H9 (cell line): ENCODE results near the gene HBG2. TPM values are rescaled to one million over a fixed set of nuclear protein-coding genes. Genes with fewer than 3 reads are reported as not detected.

ENCODE experiments used
- DNase-seq: peaks from one replicate; pipeline ENCODE4 v3.0.0-alpha.2; 2017
- H2AFZ ChIP-seq: one replicate; pipeline ENCODE4 v1.6.1; 2013; ENCODE audit warnings: mild to moderate bottlenecking, low read length, control low read depth, moderate library complexity
- H2AK5ac ChIP-seq: 2 replicates; pipeline ENCODE4 v1.6.1; 2013; ENCODE audit warnings: low read length, control low read depth, mixed read lengths; ENCODE audit not compliant: insufficient read length
- H2BK120ac ChIP-seq: one replicate; pipeline ENCODE4 v1.6.1; 2013; ENCODE audit warnings: low read depth, mild to moderate bottlenecking, low read length, control low read depth, inconsistent platforms; ENCODE audit not compliant: poor library complexity, severe bottlenecking
- H2BK12ac ChIP-seq: 2 replicates; pipeline ENCODE4 v1.6.1; 2013; ENCODE audit warnings: low read length, control low read depth, mixed read lengths, low read depth; ENCODE audit not compliant: insufficient read length
- H2BK15ac ChIP-seq: 2 replicates; pipeline ENCODE4 v1.6.1; 2013; ENCODE audit warnings: low read depth, low read length, control low read depth
- H2BK20ac ChIP-seq: one replicate; pipeline ENCODE4 v1.6.1; 2013; ENCODE audit warnings: low read depth, mild to moderate bottlenecking, low read length, control low read depth, inconsistent platforms; ENCODE audit not compliant: poor library complexity, severe bottlenecking
- H2BK5ac ChIP-seq: 2 replicates; pipeline ENCODE4 v1.6.1; 2013; ENCODE audit warnings: low read length, control low read depth, mixed read lengths; ENCODE audit not compliant: insufficient read length
- H3K14ac ChIP-seq: 2 replicates; pipeline ENCODE4 v1.6.1; 2013; ENCODE audit warnings: low read length, control low read depth; ENCODE audit not compliant: insufficient read depth
- H3K18ac ChIP-seq: 2 replicates; pipeline ENCODE4 v1.6.1; 2013; ENCODE audit warnings: low read depth, mild to moderate bottlenecking, mixed read lengths, low read length, control low read depth; ENCODE audit not compliant: insufficient read length
- H3K23ac ChIP-seq: 2 replicates; pipeline ENCODE4 v1.6.1; 2013; ENCODE audit warnings: low read length, control low read depth, mixed read lengths, low read depth; ENCODE audit not compliant: insufficient read length
- H3K23me2 ChIP-seq: 2 replicates; pipeline ENCODE4 v1.6.1; 2013; ENCODE audit warnings: low read depth, mild to moderate bottlenecking, mixed read lengths, low read length, control low read depth; ENCODE audit not compliant: insufficient read length, poor library complexity, severe bottlenecking
- H3K27ac ChIP-seq: 2 replicates; pipeline ENCODE4 v1.5.1; 2013; ENCODE audit warnings: low read length, control low read depth, mixed read lengths, low read depth; ENCODE audit not compliant: insufficient read length
- H3K27me3 ChIP-seq: 2 replicates; pipeline ENCODE4 v1.6.1; 2013; ENCODE audit warnings: low read length, control low read depth, inconsistent platforms; ENCODE audit not compliant: insufficient read depth
- H3K4ac ChIP-seq: 2 replicates; pipeline ENCODE4 v1.6.1; 2013; ENCODE audit warnings: low read depth, mild to moderate bottlenecking, control low read depth, inconsistent platforms, low read length, moderate library complexity
- H3K4me1 ChIP-seq: 2 replicates; pipeline ENCODE4 v1.6.1; 2013; ENCODE audit warnings: low read length, control low read depth, inconsistent platforms; ENCODE audit not compliant: insufficient read depth
- H3K4me2 ChIP-seq: 2 replicates; pipeline ENCODE4 v1.6.1; 2013; ENCODE audit warnings: low read length, control low read depth, mixed read lengths; ENCODE audit not compliant: insufficient read length, insufficient read depth
- H3K56ac ChIP-seq: 2 replicates; pipeline ENCODE4 v1.6.1; 2013; ENCODE audit warnings: low read depth, mild to moderate bottlenecking, mixed read lengths, low read length, control low read depth; ENCODE audit not compliant: insufficient read length
- H3K79me1 ChIP-seq: 2 replicates; pipeline ENCODE4 v1.6.1; 2013; ENCODE audit warnings: low read depth, mild to moderate bottlenecking, moderate library complexity, low read length, control low read depth, inconsistent platforms; ENCODE audit not compliant: insufficient read depth, poor library complexity, severe bottlenecking
- H3K79me2 ChIP-seq: 2 replicates; pipeline ENCODE4 v1.6.1; 2013; ENCODE audit warnings: low read length, control low read depth, inconsistent platforms; ENCODE audit not compliant: insufficient read depth
- H3K9ac ChIP-seq: 2 replicates; pipeline ENCODE4 v1.6.1; 2013; ENCODE audit warnings: low read length, control low read depth, mixed read lengths; ENCODE audit not compliant: insufficient read length; ENCODE audit errors: extremely low read depth
- H3K9me3 ChIP-seq: one replicate; pipeline ENCODE4 v1.6.1; 2013; ENCODE audit warnings: low read depth, low read length, inconsistent platforms; ENCODE audit not compliant: control insufficient read depth
- H3T11ph ChIP-seq: one replicate; pipeline ENCODE4 v1.6.1; 2013; ENCODE audit warnings: mild to moderate bottlenecking, low read length, control low read depth, inconsistent platforms
- H4K20me1 ChIP-seq: one replicate; pipeline ENCODE4 v1.6.1; 2013; ENCODE audit not compliant: control insufficient read depth, insufficient read length, insufficient read depth
- H4K5ac ChIP-seq: 2 replicates; pipeline ENCODE4 v1.6.1; 2013; ENCODE audit warnings: low read depth, mild to moderate bottlenecking, mixed read lengths, low read length, control low read depth; ENCODE audit not compliant: insufficient read length
- H4K8ac ChIP-seq: replicated peaks from 2 replicates; pipeline ENCODE4 v1.6.1; 2013; ENCODE audit warnings: low read length, control low read depth, mixed read lengths, low read depth; ENCODE audit not compliant: insufficient read length
- H4K91ac ChIP-seq: 2 replicates; pipeline ENCODE4 v1.6.1; 2013; ENCODE audit warnings: low read depth, mild to moderate bottlenecking, moderate library complexity, mixed read lengths, low read length, control low read depth; ENCODE audit not compliant: insufficient read length
- H3K27ac Mint-ChIP-seq, 3 experiments: 2 replicates in 2 of 3; 3 replicates in 1 of 3; pipeline ENCODE4 v1.8.0; 2020 to 2021; ENCODE audit warnings: mixed read lengths in 3 of 3, mild to moderate bottlenecking in 1 of 3, moderate library complexity in 1 of 3
- H3K27me3 Mint-ChIP-seq: 2 replicates; pipeline ENCODE4 v1.8.0; 2021; ENCODE audit warnings: low read depth, mild to moderate bottlenecking, moderate library complexity, mixed read lengths
- H3K36me3 Mint-ChIP-seq, 3 experiments: 2 replicates in 2 of 3; 3 replicates in 1 of 3; pipeline ENCODE4 v1.8.0; 2020 to 2021; ENCODE audit warnings: low read depth in 3 of 3, mixed read lengths in 3 of 3; ENCODE audit not compliant: insufficient read depth in 1 of 3
- H3K4me1 Mint-ChIP-seq, 2 experiments: 2 replicates each; pipeline ENCODE4 v1.8.0; 2020; ENCODE audit warnings: mixed read lengths in 2 of 2
- H3K4me3 Mint-ChIP-seq, 2 experiments: 2 replicates in 1 of 2; 3 replicates in 1 of 2; pipeline ENCODE4 v1.8.0; 2020 to 2021; ENCODE audit warnings: mild to moderate bottlenecking in 2 of 2, mixed read lengths in 2 of 2, moderate library complexity in 1 of 2
- H3K9me3 Mint-ChIP-seq, 2 experiments: 2 replicates in 1 of 2; 3 replicates in 1 of 2; pipeline ENCODE4 v1.8.0; 2020; ENCODE audit warnings: mild to moderate bottlenecking in 2 of 2, mixed read lengths in 2 of 2, moderate library complexity in 1 of 2
- WGBS: extraction: QIAGEN DNeasy Blood & Tissue Kit; methylation state at CpG from one replicate; pipeline ENCODE4 v1.1.7; 2013; ENCODE audit warnings: missing lambda C conversion rate, low lambda C conversion rate, mixed read lengths; ENCODE audit not compliant: insufficient read length; ENCODE audit errors: extremely low coverage; 5-methylcytosine and 5-hydroxymethylcytosine counted together
- total RNA-seq: library from RNA; stranded (reverse); gene quantifications from 2 replicates; pipeline ENCODE4 v1.2.1, GENCODE V29; 2021
- TF ChIP-seq, protein P1 (sequence below): fragments of 200-600 bp; sonication (generic); conservative IDR thresholded peaks from 3 replicates; pipeline ENCODE4 v1.8.0; 2021; ENCODE audit warnings: antibody characterized with exemption, mild to moderate bottlenecking

HBG2 gene
- total RNA-seq, 1 experiment from 2014 or later: not detected

DNA sequence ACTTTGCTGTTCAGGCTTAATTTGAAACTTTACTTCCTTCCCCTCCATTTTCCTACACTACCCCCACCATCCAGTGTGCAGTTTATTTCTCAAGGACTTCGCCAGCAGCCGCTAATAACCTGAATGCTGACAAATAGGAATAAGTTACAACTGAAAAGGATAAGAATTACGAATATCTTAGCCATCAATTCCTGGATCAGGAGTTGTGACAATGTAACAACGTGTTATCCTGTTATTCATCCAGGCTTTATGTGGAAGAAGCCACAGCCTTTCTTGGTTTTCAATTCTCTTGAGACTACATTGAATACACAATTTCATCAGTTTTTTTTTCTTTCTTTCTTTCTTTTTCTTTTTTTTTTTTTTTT is 10.8 kb downstream of the HBG2 start:
- Histone ChIP-seq H3K23me2 (no peaks in the 10 kb centered on the region), H4K8ac (no peak overlapping the region), H2BK12ac (no peak overlapping the region), H4K91ac (no peak overlapping the region), H3K9me3 (no peaks in the 10 kb centered on the region), H2AK5ac (no peak overlapping the region), H4K20me1 (no peaks in the 10 kb centered on the region), H3K14ac (no peak overlapping the region), H3K4ac (no peak overlapping the region), H2BK5ac (no peak overlapping the region), H2BK120ac (no peak overlapping the region), H3K18ac (no peak overlapping the region), H3K79me2 (no peaks in the 10 kb centered on the region), H3K23ac (no peak overlapping the region), H3K4me2 (no peak overlapping the region), H3K4me1 (no peaks in the 10 kb centered on the region), H3K9ac (no peak overlapping the region), H4K5ac (no peak overlapping the region), H2BK20ac (no peak overlapping the region), H3K27ac (no peak overlapping the region), H3K56ac (no peak overlapping the region), H2AFZ (no peak overlapping the region), H2BK15ac (no peak overlapping the region), H3T11ph (no peak overlapping the region), H3K27me3 (no peaks in the 10 kb centered on the region), H3K79me1 (no peaks in the 10 kb centered on the region)
- H3K36me3 Mint-ChIP-seq: no peaks in the 10 kb centered on the region
- no peaks in the 10 kb centered on the region for H3K4me1 Mint-ChIP-seq
- H3K9me3 Mint-ChIP-seq: no peaks in the 10 kb centered on the region
- no peak for DNase-seq
- TF ChIP-seq, protein P1, sequence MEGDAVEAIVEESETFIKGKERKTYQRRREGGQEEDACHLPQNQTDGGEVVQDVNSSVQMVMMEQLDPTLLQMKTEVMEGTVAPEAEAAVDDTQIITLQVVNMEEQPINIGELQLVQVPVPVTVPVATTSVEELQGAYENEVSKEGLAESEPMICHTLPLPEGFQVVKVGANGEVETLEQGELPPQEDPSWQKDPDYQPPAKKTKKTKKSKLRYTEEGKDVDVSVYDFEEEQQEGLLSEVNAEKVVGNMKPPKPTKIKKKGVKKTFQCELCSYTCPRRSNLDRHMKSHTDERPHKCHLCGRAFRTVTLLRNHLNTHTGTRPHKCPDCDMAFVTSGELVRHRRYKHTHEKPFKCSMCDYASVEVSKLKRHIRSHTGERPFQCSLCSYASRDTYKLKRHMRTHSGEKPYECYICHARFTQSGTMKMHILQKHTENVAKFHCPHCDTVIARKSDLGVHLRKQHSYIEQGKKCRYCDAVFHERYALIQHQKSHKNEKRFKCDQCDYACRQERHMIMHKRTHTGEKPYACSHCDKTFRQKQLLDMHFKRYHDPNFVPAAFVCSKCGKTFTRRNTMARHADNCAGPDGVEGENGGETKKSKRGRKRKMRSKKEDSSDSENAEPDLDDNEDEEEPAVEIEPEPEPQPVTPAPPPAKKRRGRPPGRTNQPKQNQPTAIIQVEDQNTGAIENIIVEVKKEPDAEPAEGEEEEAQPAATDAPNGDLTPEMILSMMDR: no peak
- no peak overlapping the region for H3K4me3 Mint-ChIP-seq
- no peak overlapping the region for H3K27ac Mint-ChIP-seq
- no CpG with 5 or more reads among the region's 4 CpGs for WGBS
- peaks cover 2% of the 10 kb centered on the region for H3K27me3 Mint-ChIP-seq
